WTC11 (cell line): ENCODE measurements around the gene CNOT6.

Experiments
- CTCF ChIP-seq: fragments of 200-600 bp; IDR thresholded peaks from 2 replicates; pipeline ENCODE4 v1.8.0; 2022; ENCODE audit warnings: antibody characterized with exemption
- GABPB1 ChIP-seq: sonication (generic); formaldehyde crosslinking; IDR thresholded peaks from 2 replicates; pipeline ENCODE4 v1.8.1; 2023; ENCODE audit warnings: mild to moderate bottlenecking, missing genetic modification reagents
- USF1 ChIP-seq: sonication (generic); formaldehyde crosslinking; IDR thresholded peaks from 2 replicates; pipeline ENCODE4 v1.8.0; 2022; ENCODE audit warnings: mild to moderate bottlenecking, missing genetic modification reagents
- ZNF121 ChIP-seq: sonication (generic); formaldehyde crosslinking; IDR thresholded peaks from 2 replicates; pipeline ENCODE4 v1.8.0; 2023; ENCODE audit warnings: missing genetic modification reagents
- ZNF263 ChIP-seq: sonication (generic); formaldehyde crosslinking; IDR thresholded peaks from 2 replicates; pipeline ENCODE4 v1.8.1; 2022; ENCODE audit warnings: low read depth, mild to moderate bottlenecking, moderate library complexity, missing genetic modification reagents

- TF ChIP-seq USF1 (CRISPR knock-in tag) (no peak), GABPB1 (CRISPR knock-in tag) (no peak), CTCF (no peak), ZNF263 (CRISPR knock-in tag) (no peak), ZNF121 (CRISPR knock-in tag) (no peak)
Observed at GRCh38 chr5:180487556-180487955, 6.6 kb upstream of the CNOT6 start.
